ENCODE measurements around the gene ZNF646. TPM values are rescaled to one million over a fixed set of nuclear protein-coding genes. Genes with fewer than 3 reads are reported as not detected.

ZNF646 gene
- total and polyA plus RNA-seq, 2 donors (not counting 3 experiments of a cell fraction or from before 2014, with no cell fraction given), result 4.1 to 15.9 TPM

- BruUV-seq (replicated peaks), result no TSS peak
- ChIA-PET CTCF (no interaction called here), POLR2A (no interaction called here)
Measured at GRCh38 chr16:31077592-31078396, 3.6 kb downstream of the ZNF646 start.

More at GRCh38 chr16:31077592-31078396, 3.6 kb downstream of the ZNF646 start:
- DNase-seq (ENCODE audit: low read depth, low spot score) (no peak), FAIRE-seq (no peak)
- intact Hi-C loops (cut with micrococcal nuclease) (loop anchor here (10.0 kb wide), 1 partner anchor 787 kb away; no protein-coding TSS in a partner anchor), dilution Hi-C loops (cut with MboI; ENCODE audit: extremely low pct_ligation_motif_present, low sequenced_read_pairs) (no loop called here)
- H2AFZ ChIP-seq (ENCODE audit: low read depth, low read length), result no peak overlapping the region
- no peak overlapping the region for H3K4me2 ChIP-seq (ENCODE audit: insufficient read depth, low read length)
- no peak overlapping the region for H3K4me3 ChIP-seq (replicated peaks in 1 of 3; ENCODE audit: insufficient read depth in 1 of 3, low read depth in 1 of 3, low read length in 3 of 3)
- TF ChIP-seq MAX (IDR thresholded peaks at IDR 0.05; ENCODE audit: insufficient read depth, insufficient read length), result no peak
- TF ChIP-seq CTCF (IDR thresholded peaks at IDR 0.05; ENCODE audit: extremely low read depth in 1 of 2, insufficient read depth in 1 of 2, low read depth in 1 of 2, low read length in 2 of 2), result no peak
- TF ChIP-seq POLR2A (IDR thresholded peaks at IDR 0.05; ENCODE audit: low read depth, low read length), result no peak
- no peak for TF ChIP-seq GATA2 (IDR thresholded peaks at IDR 0.05; ENCODE audit: insufficient read depth, insufficient read length, low read depth, low read length)
- peaks cover 4% of the 10 kb centered on the region for H3K4me1 ChIP-seq (ENCODE audit: control insufficient read depth, extremely low read depth, insufficient read depth, low read length)
- H3K79me2 ChIP-seq (ENCODE audit: control insufficient read depth, insufficient read depth, low read length), result peaks cover 29% of the 10 kb centered on the region
- H3K9me1 ChIP-seq (replicated peaks; ENCODE audit: control insufficient read depth, extremely low read depth, insufficient read depth, low read length), result no peaks in the 10 kb centered on the region
- no peaks in the 10 kb centered on the region for H3K9me3 ChIP-seq (replicated peaks; ENCODE audit: control insufficient read depth, insufficient read depth, low read length)
- peaks cover 3 to 36% of the 10 kb centered on the region in 2 experiments for H3K36me3 ChIP-seq (ENCODE audit: control insufficient read depth in 2 of 2, extremely low read depth in 1 of 2, insufficient read depth in 2 of 2, low read length in 2 of 2)
- H3K27me3 ChIP-seq (ENCODE audit: control insufficient read depth in 2 of 2, insufficient read depth in 2 of 2, low read length in 2 of 2), result no peaks in the 10 kb centered on the region
- no peaks in the 10 kb centered on the region for H4K20me1 ChIP-seq (replicated peaks; ENCODE audit: control insufficient read depth, extremely low read depth, insufficient read depth, low read length)
- no peak overlapping the region for H3K27ac ChIP-seq (ENCODE audit: insufficient read depth, low read depth, low read length)
- no peak overlapping the region for H3K9ac ChIP-seq (replicated peaks; ENCODE audit: extremely low read depth, insufficient read depth, low read length)

Measured in endothelial cell of umbilical vein (primary cell).